NCI-H187 (cell line): ENCODE data around the gene C6orf118.

Experiments
- DNase-seq, 2 experiments: peaks; one replicate each; lab custom pipeline; 2025; lab: John Stamatoyannopoulos, UW

C6orf118 gene

GRCh38 chr6:165308926-165309731, at the start of gene C6orf118:
TSS of gene C6orf118 (minus strand) at chr6:165309605. CDS start at chr6:165309586, 19 bp downstream.
- DNase-seq = no peak

DNA sequence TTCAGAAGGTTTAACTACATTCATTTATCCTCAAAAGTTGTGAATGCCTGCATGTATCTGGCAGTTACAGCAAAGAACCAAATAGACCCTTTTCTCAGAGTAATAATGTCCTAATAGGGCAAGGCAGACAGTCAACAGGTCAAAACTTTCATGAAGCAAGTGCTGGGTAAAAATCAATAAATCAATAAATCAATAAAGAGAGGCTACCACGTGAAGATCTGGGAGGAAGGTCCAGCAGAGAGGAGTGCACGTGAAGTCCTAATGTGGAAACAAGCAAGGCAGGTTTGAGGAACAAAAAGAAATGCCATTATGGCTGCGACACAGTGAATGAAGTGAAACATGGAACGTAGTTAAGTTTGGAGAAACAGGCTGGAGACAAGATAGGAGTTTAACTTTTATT, 36.3 kb upstream of the C6orf118 start:
- DNase-seq = no peak

DNA sequence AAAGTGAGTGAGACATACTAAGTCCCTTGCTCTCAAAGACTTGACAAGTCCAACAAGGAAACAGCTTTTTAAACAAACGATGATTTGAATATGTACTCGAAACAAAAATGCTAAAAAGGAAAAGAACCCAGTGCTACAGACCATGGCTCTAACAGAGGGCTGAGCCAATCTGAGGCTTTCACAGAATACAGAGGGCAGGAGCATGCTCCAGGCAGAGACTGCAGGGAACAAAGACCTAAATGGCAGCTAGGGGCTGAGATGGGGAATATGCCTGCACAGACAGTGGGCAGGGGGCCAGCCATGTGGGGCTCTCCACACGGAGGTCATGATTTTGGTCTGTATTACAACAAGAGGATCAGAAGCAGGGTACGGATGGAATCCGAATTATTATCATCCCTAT, 31.1 kb upstream of the C6orf118 start:
- no peak for DNase-seq

GRCh38 chr6:165325609-165326008, 16.2 kb upstream of the C6orf118 start:
- no peak for DNase-seq

GRCh38 chr6:165321555-165322145, 12.2 kb upstream of the C6orf118 start:
- DNase-seq = no peak

DNA sequence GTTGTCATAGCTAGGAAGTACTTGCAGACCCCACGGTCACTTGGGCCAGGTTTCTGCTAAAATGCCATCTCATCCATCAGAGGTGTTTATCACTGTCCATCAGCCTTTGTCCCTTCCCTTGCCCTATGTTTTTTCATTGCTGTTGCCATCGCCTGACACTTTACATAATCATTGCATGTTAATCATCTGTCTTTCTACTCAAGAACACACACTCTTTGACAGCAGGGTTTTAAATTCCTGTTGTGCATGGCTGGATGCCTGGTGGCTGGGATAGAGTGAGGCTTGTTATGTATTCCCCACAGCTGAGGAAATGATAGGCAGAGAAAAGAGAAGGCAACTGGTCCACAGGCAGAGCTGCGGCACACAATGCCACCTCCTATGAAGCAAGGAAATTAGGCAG, 11.7 kb upstream of the C6orf118 start:
- no peak for DNase-seq

DNA sequence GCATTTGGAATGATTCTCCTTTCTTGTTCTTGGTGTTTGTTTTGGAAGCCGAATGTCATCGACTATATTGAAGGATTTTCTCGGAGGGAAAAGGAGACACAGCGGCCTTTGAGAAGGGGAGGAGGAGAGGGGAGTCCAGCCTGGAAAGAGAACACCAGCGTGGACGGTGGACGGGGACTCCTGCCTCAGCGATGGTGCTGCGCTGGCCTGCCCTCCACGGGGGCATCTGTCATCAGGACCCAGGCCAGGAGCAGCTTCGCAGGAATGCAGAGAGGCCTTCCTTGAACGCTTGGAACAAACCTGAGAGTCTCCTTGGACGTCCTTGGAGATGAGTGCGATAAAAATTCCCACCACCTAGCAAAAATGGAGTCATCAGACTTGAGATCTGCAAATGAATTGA, 8.3 kb upstream of the C6orf118 start:
- DNase-seq = no peak

DNA sequence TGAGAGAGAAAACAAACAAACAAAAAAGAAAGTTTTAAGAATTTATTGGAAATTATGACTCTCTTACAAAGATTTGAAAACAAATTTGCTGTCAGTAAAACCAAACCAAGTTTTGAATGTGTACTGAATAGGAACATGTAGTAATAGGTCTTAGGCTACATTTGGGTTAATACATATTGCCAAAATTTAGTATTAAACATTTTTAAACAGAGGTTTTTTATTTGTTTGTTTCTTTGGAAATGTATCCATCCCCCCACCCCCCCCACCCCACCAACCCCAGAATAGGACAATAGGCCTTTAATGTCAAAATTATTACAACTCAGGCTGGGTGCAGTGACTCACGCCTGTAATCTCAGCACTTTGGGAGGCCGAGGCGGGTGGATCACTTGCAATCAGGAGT, 2.5 kb downstream of the C6orf118 start:
- DNase-seq = no peak

- DNase-seq = no peak
These were observed 7.8 kb downstream of the C6orf118 start for GRCh38 chr6:165301372-165302246.

DNA sequence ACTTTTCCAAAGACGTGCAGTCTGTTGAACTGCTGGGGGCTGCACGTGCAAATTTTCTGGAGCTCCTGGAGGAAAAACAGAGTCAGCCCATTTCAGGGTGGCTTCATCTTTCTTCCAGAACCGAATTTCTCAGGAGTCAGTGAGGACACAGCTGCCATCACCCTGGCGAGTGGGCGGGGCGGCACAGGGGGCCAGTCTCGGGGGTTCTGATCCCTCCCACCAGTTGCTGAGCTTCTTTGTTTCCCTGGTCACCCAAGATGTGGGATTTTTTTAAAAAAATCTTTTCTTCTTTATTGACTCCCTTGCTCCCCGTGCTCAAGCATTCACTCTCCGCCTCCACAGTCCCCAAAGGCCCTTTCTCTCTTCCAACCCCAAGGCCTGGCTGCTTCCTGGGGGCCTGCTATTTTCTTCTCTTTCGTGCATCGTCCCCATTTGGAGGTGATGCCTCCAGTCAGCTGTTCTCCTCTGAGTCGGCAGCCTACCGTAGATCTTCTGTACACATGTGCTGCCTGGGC, 8.9 kb downstream of the C6orf118 start:
- DNase-seq = no peak

GRCh38 chr6:165298875-165299274, 10.5 kb downstream of the C6orf118 start:
- no peak for DNase-seq

- DNase-seq = no peak
These were observed 11.0 kb downstream of the C6orf118 start for GRCh38 chr6:165298402-165298801.

- no peak for DNase-seq
These were observed 16.7 kb downstream of the C6orf118 start for GRCh38 chr6:165292657-165293056.

GRCh38 chr6:165274611-165275010, 34.8 kb downstream of the C6orf118 start:
- DNase-seq = no peak

DNA sequence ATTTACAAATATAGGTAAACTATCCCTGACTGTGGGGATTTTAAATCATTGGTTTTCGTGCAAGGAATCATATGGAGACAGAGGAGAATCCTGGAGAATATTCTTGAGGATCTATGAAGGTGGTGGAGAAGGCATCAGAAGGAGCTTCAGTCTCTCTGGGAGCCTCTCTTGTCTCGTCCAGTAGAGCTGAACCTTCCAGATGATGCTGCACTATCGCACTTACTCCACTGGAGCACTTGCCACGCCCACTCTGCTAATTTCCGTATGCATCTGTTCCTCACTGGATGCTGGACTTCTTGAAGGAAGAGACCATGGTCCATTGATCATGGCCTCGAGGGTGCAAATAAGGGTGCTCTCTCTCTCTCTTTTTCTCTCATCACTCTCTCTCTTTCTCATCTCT, 36.8 kb downstream of the C6orf118 start:
- no peak for DNase-seq

DNA sequence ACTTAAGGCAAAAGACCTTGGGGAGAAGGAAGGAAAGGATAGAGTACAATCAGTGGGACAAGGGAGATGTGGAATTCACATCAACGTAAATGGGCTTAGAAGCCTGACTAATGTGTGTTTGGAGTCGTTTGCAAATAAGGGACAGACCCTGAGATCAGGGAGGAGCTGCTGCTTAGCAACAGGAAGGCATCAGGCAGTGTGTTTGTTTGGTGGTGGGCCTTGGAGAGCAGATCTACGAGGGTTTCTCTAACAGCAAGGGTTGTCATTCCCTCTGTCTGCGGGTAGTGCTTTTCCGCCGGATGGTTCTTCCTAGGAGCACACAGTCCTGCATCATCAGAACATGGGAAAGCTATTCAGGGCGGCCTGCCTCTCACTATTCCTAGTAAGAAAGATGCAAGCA, 40.4 kb downstream of the C6orf118 start:
- no peak for DNase-seq

- DNase-seq = no peak
These were observed 42.8 kb downstream of the C6orf118 start for GRCh38 chr6:165266621-165267020.

DNA sequence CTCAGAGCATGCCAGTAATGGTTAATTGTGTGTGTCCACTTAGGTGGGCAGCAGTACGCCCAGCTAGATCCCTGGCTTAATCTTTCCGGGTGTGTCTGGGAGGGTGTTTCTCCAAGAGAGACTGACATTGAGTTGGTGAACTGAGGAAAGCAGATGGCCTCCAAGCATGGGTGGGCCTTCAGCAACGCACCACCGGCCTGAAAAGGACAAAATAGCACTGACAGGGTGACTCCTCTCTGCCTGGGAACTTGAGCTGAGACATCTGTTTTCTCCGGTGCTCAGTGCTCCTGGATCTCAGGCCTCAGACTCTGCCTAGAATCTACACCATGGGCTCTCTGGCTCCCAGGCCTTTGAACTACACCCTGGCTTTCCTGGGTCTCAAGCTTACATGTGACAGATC, 43.2 kb downstream of the C6orf118 start:
- DNase-seq = no peak

DNA sequence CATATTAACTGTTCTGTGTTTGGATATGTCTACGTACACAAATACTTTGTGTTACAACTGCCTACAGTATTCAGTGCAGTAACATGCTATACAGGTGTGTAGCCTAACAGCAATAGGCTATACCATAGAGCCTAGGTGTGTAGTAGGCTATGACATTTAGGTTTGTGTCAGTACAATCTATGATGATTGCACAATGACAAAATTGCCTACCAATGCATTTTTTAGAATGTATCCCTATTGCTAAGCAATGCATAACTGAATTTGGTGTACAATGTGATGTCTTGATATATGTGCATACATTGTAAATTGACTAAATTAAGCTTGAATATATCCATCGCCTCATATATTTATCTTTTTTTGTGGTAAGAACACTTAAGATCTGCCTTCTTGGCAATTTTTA, 48.9 kb downstream of the C6orf118 start:
- no peak for DNase-seq

- DNase-seq = no peak
These were observed 59.6 kb downstream of the C6orf118 start for GRCh38 chr6:165249808-165250207.

GRCh38 chr6:165245701-165246100, 63.7 kb downstream of the C6orf118 start:
- DNase-seq = no peak

- no peak for DNase-seq
These were observed 64.1 kb downstream of the C6orf118 start for GRCh38 chr6:165245287-165245686.
